IMR-90 (cell line): ENCODE results near the gene WHRN. TPM values are rescaled to one million over a fixed set of nuclear protein-coding genes. Genes with fewer than 3 reads are reported as not detected.
A peak's percentile ranks its signal among the peaks of the same experiment; 100 is the strongest.

Experiments
- ATAC-seq: fragments of 200-7000 bp; cut with Tn5 transposase; 2 replicates; pipeline ENCODE4 v1.9.1; 2020; ENCODE audit warnings: low read depth, mild to moderate bottlenecking, moderate library complexity
- BruUV-seq: library from RNA; stranded (reverse); fragments of 400-500 nt; replicated peaks from 2 replicates; lab custom pipeline; 2021; lab: Mats Ljungman, UMichigan
- CTCF ChIA-PET: fragments of 300-600 bp; formaldehyde crosslinking; extraction: SDS; loops from one replicate; lab custom pipeline; 2021; ENCODE audit warnings: antibody characterized with exemption; lab: Yijun Ruan, JAX
- POLR2A ChIA-PET: fragments of 300-600 bp; sonication (Branson Sonifier 250); formaldehyde crosslinking; loops from one replicate; lab custom pipeline; 2022; ENCODE audit warnings: antibody characterized with exemption; ENCODE audit not compliant: unreplicated experiment; lab: Charles Lee
- DNase-seq: peaks from one replicate; pipeline ENCODE4 v3.0.0; 2013
- H2AFZ ChIP-seq: replicated peaks from 2 replicates; pipeline ENCODE3; 2013; ENCODE audit warnings: low read length, mild to moderate bottlenecking; ENCODE audit not compliant: poor library complexity
- H2AK5ac ChIP-seq: 2 replicates; pipeline ENCODE4 v1.6.1; 2013; ENCODE audit warnings: low read depth, low read length, inconsistent platforms
- H2AK9ac ChIP-seq: replicated peaks from 2 replicates; pipeline ENCODE3; 2013; ENCODE audit warnings: mild to moderate bottlenecking, low read depth, low read length, moderate library complexity; ENCODE audit not compliant: poor library complexity
- H2BK120ac ChIP-seq: 2 replicates; pipeline ENCODE4 v1.6.1; 2013; ENCODE audit warnings: low read depth, low read length, inconsistent platforms
- H2BK15ac ChIP-seq: 3 replicates; pipeline ENCODE4 v1.6.1; 2013; ENCODE audit warnings: low read depth, low read length, inconsistent platforms
- H2BK20ac ChIP-seq: 2 replicates; pipeline ENCODE4 v1.6.1; 2013; ENCODE audit warnings: low read depth, mild to moderate bottlenecking, inconsistent platforms, low read length, moderate library complexity
- H2BK5ac ChIP-seq: 2 replicates; pipeline ENCODE4 v1.6.1; 2013; ENCODE audit warnings: mild to moderate bottlenecking, low read depth, low read length, inconsistent platforms; ENCODE audit not compliant: poor library complexity, severe bottlenecking
- H3K14ac ChIP-seq: replicated peaks from 2 replicates; pipeline ENCODE4 v1.6.1; 2013; ENCODE audit warnings: low read depth, low read length, inconsistent platforms
- H3K18ac ChIP-seq: 2 replicates; pipeline ENCODE4 v1.6.1; 2013; ENCODE audit warnings: low read depth, low read length, control low read depth
- H3K23ac ChIP-seq: 2 replicates; pipeline ENCODE4 v1.6.1; 2013; ENCODE audit warnings: low read depth, low read length, inconsistent platforms
- H3K27ac ChIP-seq: 2 replicates; pipeline ENCODE4 v1.5.1; 2013; ENCODE audit warnings: mild to moderate bottlenecking, control low read depth, low read length; ENCODE audit not compliant: insufficient read depth
- H3K27me3 ChIP-seq: 2 replicates; pipeline ENCODE4 v1.6.1; 2013; ENCODE audit warnings: low read length; ENCODE audit not compliant: control insufficient read depth, insufficient read depth
- H3K36me3 ChIP-seq: 2 replicates; pipeline ENCODE4 v1.6.1; 2013; ENCODE audit warnings: low read length, mixed read lengths; ENCODE audit not compliant: control insufficient read depth, insufficient read depth
- H3K4ac ChIP-seq: 2 replicates; pipeline ENCODE4 v1.6.1; 2013; ENCODE audit warnings: low read depth, low read length, inconsistent platforms
- H3K4me1 ChIP-seq: 2 replicates; pipeline ENCODE4 v1.6.1; 2013; ENCODE audit warnings: low read length, mixed read lengths; ENCODE audit not compliant: control insufficient read depth, insufficient read depth
- H3K4me2 ChIP-seq: 2 replicates; pipeline ENCODE4 v1.6.1; 2013; ENCODE audit warnings: low read depth, mild to moderate bottlenecking, control low read depth, low read length, moderate library complexity
- H3K4me3 ChIP-seq: 2 replicates; pipeline ENCODE4 v1.5.1; 2013; ENCODE audit warnings: low read depth, mild to moderate bottlenecking, control low read depth, low read length, moderate library complexity; ENCODE audit not compliant: insufficient read depth
- H3K56ac ChIP-seq: 2 replicates; pipeline ENCODE4 v1.6.1; 2013; ENCODE audit warnings: low read length, inconsistent platforms; ENCODE audit not compliant: insufficient read depth; ENCODE audit errors: extremely low read depth
- H3K79me1 ChIP-seq, 2 experiments: 2 replicates each; pipeline ENCODE4 v1.6.1; 2013; ENCODE audit warnings: low read length in 2 of 2, inconsistent platforms in 1 of 2, low read depth in 1 of 2
- H3K9ac ChIP-seq: 2 replicates; pipeline ENCODE4 v1.6.1; 2013; ENCODE audit warnings: low read depth, low read length, control low read depth
- H3K9me1 ChIP-seq: 2 replicates; pipeline ENCODE4 v1.6.1; 2013; ENCODE audit warnings: low read length, inconsistent platforms; ENCODE audit not compliant: insufficient read depth
- H3K9me3 ChIP-seq: 2 replicates; pipeline ENCODE4 v1.6.1; 2013; ENCODE audit warnings: low read length; ENCODE audit not compliant: control insufficient read depth, insufficient read depth
- H4K20me1 ChIP-seq: 2 replicates; pipeline ENCODE4 v1.6.1; 2013; ENCODE audit warnings: low read length, inconsistent platforms; ENCODE audit not compliant: insufficient read depth
- H4K5ac ChIP-seq: 2 replicates; pipeline ENCODE4 v1.6.1; 2013; ENCODE audit warnings: mild to moderate bottlenecking, low read depth, low read length, control low read depth
- H4K8ac ChIP-seq, 2 experiments: 2 replicates each; pipeline ENCODE4 v1.6.1; 2013; ENCODE audit warnings: low read depth in 2 of 2, low read length in 2 of 2, control low read depth in 1 of 2, inconsistent platforms in 1 of 2
- H4K91ac ChIP-seq: 2 replicates; pipeline ENCODE4 v1.6.1; 2013; ENCODE audit warnings: low read depth, low read length, inconsistent platforms; ENCODE audit not compliant: insufficient read depth
- CEBPB ChIP-seq: IDR thresholded peaks from 2 replicates; pipeline ENCODE4 v1.6.1; 2012; ENCODE audit warnings: low read depth, low read length, improper control_type of control experiment
- RCOR1 ChIP-seq: IDR thresholded peaks from 2 replicates; pipeline ENCODE4 v1.6.1; 2012; ENCODE audit warnings: mild to moderate bottlenecking, low read length, improper control_type of control experiment; ENCODE audit not compliant: insufficient replicate concordance
- WGBS, 2 experiments: methylation state at CpG; one replicate each; pipeline versions ENCODE4 v1.1.5 to v1.1.7; 2013; ENCODE audit warnings: missing lambda C conversion rate in 2 of 2; ENCODE audit not compliant: insufficient read length in 1 of 2; ENCODE audit errors: extremely low coverage in 2 of 2; 5-methylcytosine and 5-hydroxymethylcytosine counted together
- dilution Hi-C: fragments of 300-500 bp; cut with HindIII; formaldehyde crosslinking; loops from one replicate; pipeline ENCODE4 v1.14.3; 2018; ENCODE audit warnings: low sequenced_read_pairs; ENCODE audit not compliant: unreplicated experiment
- in situ Hi-C: fragments of 300-500 bp; cut with MboI; formaldehyde crosslinking; loops from 3 replicates; pipeline ENCODE4 v1.14.3; 2019; ENCODE audit warnings: low sequenced_read_pairs, inconsistent platforms, mixed read lengths
- intact Hi-C: fragments of 100-400 bp; cut with micrococcal nuclease; formaldehyde crosslinking; loops from 2 replicates; pipeline ENCODE4 v1.10.0; 2022
- polyA plus RNA-seq, 3 experiments: library from polyadenylated mRNA; depleted of rRNA; stranded (reverse); fragments of >200 nt; gene quantifications; 2 replicates each; pipeline ENCODE4 v1.2.3, GENCODE V29; 2012; ENCODE audit warnings: low replicate concordance in 1 of 3
- total RNA-seq: library from RNA; depleted of rRNA; stranded (reverse); fragments of >200 nt; gene quantifications from 2 replicates; pipeline ENCODE4 v1.2.3, GENCODE V29; 2012

The WHRN gene
- total and polyA plus RNA-seq, 2 of the 4 experiments (the other 2 are of a cell fraction) = 0.18 to 2.6 TPM

DNA sequence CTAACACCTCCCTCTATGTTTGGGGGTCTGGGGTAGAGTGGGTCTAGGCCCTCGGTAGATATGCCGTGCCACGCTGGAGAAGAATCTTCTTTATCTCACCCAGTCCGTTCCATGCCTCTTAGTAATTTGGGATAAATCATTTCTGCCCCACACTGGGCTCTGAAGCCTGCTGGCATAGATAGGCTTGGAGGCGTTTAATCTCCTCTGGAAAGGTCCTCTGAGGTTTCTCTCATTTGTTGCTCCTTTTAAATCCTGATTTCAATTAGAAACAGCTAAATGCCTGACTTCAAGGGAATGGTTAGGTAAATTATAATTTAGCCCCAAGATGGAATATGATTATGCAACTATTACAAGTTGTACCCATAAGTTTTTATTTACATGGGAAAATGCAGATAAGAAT is 59.7 kb downstream of the WHRN start:
- Histone ChIP-seq H3K79me1 (no peaks in the 10 kb centered on the region), H3K36me3 (no peaks in the 10 kb centered on the region), H3K14ac (no peak overlapping the region), H3K9me1 (peaks cover 5% of the 10 kb centered on the region; the same call in 1 of the 2 replicates), H4K5ac (no peak overlapping the region), H3K4me3 (no peak overlapping the region), H3K27ac (no peak overlapping the region), H2AK9ac (no peak overlapping the region), H2BK20ac (no peak overlapping the region), H3K9ac (no peak overlapping the region), H3K9me3 (no peaks in the 10 kb centered on the region), H3K4me1 (peaks cover 5% of the 10 kb centered on the region; the same call in 1 of the 2 replicates), H3K27me3 (peaks cover 8% of the 10 kb centered on the region; the same call in 1 of the 2 replicates), H3K23ac (no peak overlapping the region), H4K20me1 (no peaks in the 10 kb centered on the region), H2AK5ac (no peak overlapping the region), H2BK120ac (no peak overlapping the region), H4K91ac (no peak overlapping the region), H2BK5ac (no peak overlapping the region), H2AFZ (no peak overlapping the region), H3K4me2 (no peak overlapping the region), H3K4ac (no peak overlapping the region; the same call in 1 of the 2 replicates), H3K56ac (no peak overlapping the region), H4K8ac (no peak overlapping the region), H3K18ac (no peak overlapping the region), H2BK15ac (no peak overlapping the region)
- DNase-seq (no peak), ATAC-seq (no peak)
- no TSS peak for BruUV-seq
- in situ Hi-C loops = loop anchor here (25.0 kb wide), 1 partner anchor 1067 kb away; no protein-coding TSS in a partner anchor
- no CpG with 5 or more reads among the region's 5 CpGs for WGBS, 2 experiments
- intact Hi-C loops = no loop called here
- TF ChIP-seq CEBPB (peak; percentile 45; the same call in 1 of the 2 replicates), RCOR1 (no peak)
- dilution Hi-C loops = no loop called here
- ChIA-PET CTCF (no interaction called here), POLR2A (interaction anchor here (0.6 kb wide), 1 partner anchor 47 kb away, joined by 5 read pairs; no protein-coding TSS in a partner anchor)
